ENCODE measurements around the gene PF4V1. TPM values are rescaled to one million over a fixed set of nuclear protein-coding genes. Genes with fewer than 3 reads are reported as not detected.

The PF4V1 gene
- total and polyA plus RNA-seq, 2 donors (not counting 1 experiment from before 2014, with no cell fraction given): not detected

- TF ChIP-seq EZH2 (IDR thresholded peaks at IDR 0.05; ENCODE audit: borderline replicate concordance, insufficient read depth, low read depth, low read length, poor library complexity, severe bottlenecking) (no peak), CTCF (IDR thresholded peaks at IDR 0.05) (no peak)
- peaks cover 3% of the 10 kb centered on the region for H3K4me1 Mint-ChIP-seq
- no peaks in the 10 kb centered on the region for H4K20me1 ChIP-seq (ENCODE audit: control insufficient read depth, insufficient read depth, low read length, poor library complexity, severe bottlenecking)
- H2AFZ ChIP-seq (ENCODE audit: insufficient read depth, low read depth, low read length, poor library complexity, severe bottlenecking): no peak overlapping the region
- H3K9ac ChIP-seq (ENCODE audit: low read length): no peak overlapping the region
- no peak overlapping the region for H3K27ac ChIP-seq (ENCODE audit: low read length in 2 of 2)
- intact Hi-C loops (cut with micrococcal nuclease): no loop called here
- H3K36me3 ChIP-seq (replicated peaks in 1 of 2; ENCODE audit: control extremely low read depth in 1 of 2, control insufficient read depth in 1 of 2, extremely low read depth in 1 of 2, insufficient read depth in 2 of 2, low read length in 1 of 2): no peaks in the 10 kb centered on the region
- H3K27me3 Mint-ChIP-seq: peaks cover 23% of the 10 kb centered on the region
- WGBS (ENCODE audit: insufficient coverage): 60% methylated on average over 2 of the region's 3 CpGs
- no peak overlapping the region for H3K27ac Mint-ChIP-seq
- ChIA-PET POLR2A (no interaction called here), CTCF (no interaction called here)
- no peaks in the 10 kb centered on the region for H3K9me3 ChIP-seq (ENCODE audit: control extremely low read depth in 1 of 3, control insufficient read depth in 2 of 3, insufficient read depth in 1 of 3, low read length in 2 of 3)
- H3K79me2 ChIP-seq (ENCODE audit: control insufficient read depth, insufficient read depth, low read length): no peaks in the 10 kb centered on the region
- H3K9me3 Mint-ChIP-seq (ENCODE audit: insufficient read depth): no peaks in the 10 kb centered on the region
- no peak overlapping the region for H3K4me3 Mint-ChIP-seq
- no peak overlapping the region for H3K4me2 ChIP-seq (replicated peaks; ENCODE audit: low read depth, low read length, poor library complexity, severe bottlenecking)
- ATAC-seq (ENCODE audit: low read depth): no peak
- H3K27me3 ChIP-seq (replicated peaks in 1 of 4; ENCODE audit: control extremely low read depth in 1 of 4, control insufficient read depth in 3 of 4, insufficient read depth in 4 of 4, low read length in 3 of 4): peaks cover 0 to 15% (median 7%) of the 10 kb centered on the region in 4 experiments
- DNase-seq: no peak
- H3K4me3 ChIP-seq (ENCODE audit: control extremely low read depth in 1 of 5, extremely low read depth in 1 of 5, insufficient read depth in 1 of 5, low read depth in 2 of 5, low read length in 4 of 5): no peak overlapping the region
- peaks cover 0 to 5% of the 10 kb centered on the region in 2 donors for H3K4me1 ChIP-seq (ENCODE audit: control insufficient read depth in 2 of 2, insufficient read depth in 2 of 2, low read length in 2 of 2)
Observed at GRCh38 chr4:73867783-73868182, 14.7 kb downstream of the PF4V1 start.

GRCh38 chr4:73868206-73869129, 15.4 kb downstream of the PF4V1 start:
- H4K20me1 ChIP-seq (ENCODE audit: control insufficient read depth, insufficient read depth, low read length, poor library complexity, severe bottlenecking): no peaks in the 10 kb centered on the region
- no peak overlapping the region for H3K4me3 ChIP-seq (ENCODE audit: control extremely low read depth in 1 of 5, extremely low read depth in 1 of 5, insufficient read depth in 1 of 5, low read depth in 2 of 5, low read length in 4 of 5)
- CTCF ChIA-PET: no interaction called here
- H3K36me3 ChIP-seq (replicated peaks in 1 of 2; ENCODE audit: control extremely low read depth in 1 of 2, control insufficient read depth in 1 of 2, extremely low read depth in 1 of 2, insufficient read depth in 2 of 2, low read length in 1 of 2): no peaks in the 10 kb centered on the region
- H3K27me3 ChIP-seq (replicated peaks in 1 of 4; ENCODE audit: control extremely low read depth in 1 of 4, control insufficient read depth in 3 of 4, insufficient read depth in 4 of 4, low read length in 3 of 4): peaks cover 0 to 15% (median 7%) of the 10 kb centered on the region in 4 experiments
- no peaks in the 10 kb centered on the region for H3K9me3 ChIP-seq (ENCODE audit: control extremely low read depth in 1 of 3, control insufficient read depth in 2 of 3, insufficient read depth in 1 of 3, low read length in 2 of 3)
- no peak overlapping the region for H3K27ac ChIP-seq (ENCODE audit: low read length in 2 of 2)
- POLR2A ChIA-PET: no interaction called here
- H3K4me3 Mint-ChIP-seq: no peak overlapping the region
- H3K27ac Mint-ChIP-seq: no peak overlapping the region
- intact Hi-C loops (cut with micrococcal nuclease): no loop called here
- no peak overlapping the region for H3K4me2 ChIP-seq (replicated peaks; ENCODE audit: low read depth, low read length, poor library complexity, severe bottlenecking)
- H3K4me1 ChIP-seq (ENCODE audit: control insufficient read depth in 2 of 2, insufficient read depth in 2 of 2, low read length in 2 of 2): peaks cover 0 to 5% of the 10 kb centered on the region in 2 donors
- H3K79me2 ChIP-seq (ENCODE audit: control insufficient read depth, insufficient read depth, low read length): no peaks in the 10 kb centered on the region
- DNase-seq (no peak), ATAC-seq (ENCODE audit: low read depth) (no peak)
- TF ChIP-seq CTCF (IDR thresholded peaks at IDR 0.05): no peak
- TF ChIP-seq EZH2 (IDR thresholded peaks at IDR 0.05; ENCODE audit: borderline replicate concordance, insufficient read depth, low read depth, low read length, poor library complexity, severe bottlenecking): no peak
- no peaks in the 10 kb centered on the region for H3K9me3 Mint-ChIP-seq (ENCODE audit: insufficient read depth)
- 37% methylated on average over 10 of the region's 16 CpGs for WGBS (ENCODE audit: insufficient coverage)
- peaks cover 23% of the 10 kb centered on the region for H3K27me3 Mint-ChIP-seq
- no peak overlapping the region for H2AFZ ChIP-seq (ENCODE audit: insufficient read depth, low read depth, low read length, poor library complexity, severe bottlenecking)
- H3K4me1 Mint-ChIP-seq: peaks cover 3% of the 10 kb centered on the region
- no peak overlapping the region for H3K9ac ChIP-seq (ENCODE audit: low read length)

Measured in B cell (primary cell).